ENCODE data around the gene OPN1SW. TPM values are rescaled to one million over a fixed set of nuclear protein-coding genes. Genes with fewer than 3 reads are reported as not detected.

OPN1SW gene
- total RNA-seq, 2 donors from 2014 or later: not detected

DNA sequence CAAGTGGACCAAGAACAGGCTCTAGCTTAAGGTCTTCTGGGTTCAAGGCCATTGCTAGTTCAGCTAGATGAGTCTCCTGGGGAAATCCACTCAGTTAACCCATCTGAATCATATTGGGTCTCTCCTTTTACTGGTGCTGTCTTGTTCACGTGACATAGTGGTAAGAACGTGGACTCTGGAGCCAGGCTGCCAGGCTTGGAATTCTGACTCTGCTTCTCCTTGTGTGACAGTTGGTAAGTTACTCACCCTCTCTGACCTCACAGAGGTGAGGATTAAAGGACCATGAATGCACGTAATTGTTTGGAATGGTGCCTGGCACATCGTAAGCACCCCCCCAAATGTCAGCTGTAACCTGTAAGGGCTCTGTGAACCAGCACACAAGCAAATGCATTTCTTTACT is 46.1 kb downstream of the OPN1SW start:
- Histone ChIP-seq H3K4me3 (no peak overlapping the region), H3K36me3 (replicated peaks in 1 of 2; ENCODE audit: insufficient read depth in 1 of 2, low read depth in 2 of 2) (no peaks in the 10 kb centered on the region), H3K4me1 (no peaks in the 10 kb centered on the region), H3K9me3 (no peaks in the 10 kb centered on the region), H3K27me3 (no peaks in the 10 kb centered on the region), H3K27ac (no peak overlapping the region)
- intact Hi-C loops (cut with DNase I): no loop called here
- no peak for TF ChIP-seq POLR2A (IDR thresholded peaks at IDR 0.05)
- TF ChIP-seq, protein P1, sequence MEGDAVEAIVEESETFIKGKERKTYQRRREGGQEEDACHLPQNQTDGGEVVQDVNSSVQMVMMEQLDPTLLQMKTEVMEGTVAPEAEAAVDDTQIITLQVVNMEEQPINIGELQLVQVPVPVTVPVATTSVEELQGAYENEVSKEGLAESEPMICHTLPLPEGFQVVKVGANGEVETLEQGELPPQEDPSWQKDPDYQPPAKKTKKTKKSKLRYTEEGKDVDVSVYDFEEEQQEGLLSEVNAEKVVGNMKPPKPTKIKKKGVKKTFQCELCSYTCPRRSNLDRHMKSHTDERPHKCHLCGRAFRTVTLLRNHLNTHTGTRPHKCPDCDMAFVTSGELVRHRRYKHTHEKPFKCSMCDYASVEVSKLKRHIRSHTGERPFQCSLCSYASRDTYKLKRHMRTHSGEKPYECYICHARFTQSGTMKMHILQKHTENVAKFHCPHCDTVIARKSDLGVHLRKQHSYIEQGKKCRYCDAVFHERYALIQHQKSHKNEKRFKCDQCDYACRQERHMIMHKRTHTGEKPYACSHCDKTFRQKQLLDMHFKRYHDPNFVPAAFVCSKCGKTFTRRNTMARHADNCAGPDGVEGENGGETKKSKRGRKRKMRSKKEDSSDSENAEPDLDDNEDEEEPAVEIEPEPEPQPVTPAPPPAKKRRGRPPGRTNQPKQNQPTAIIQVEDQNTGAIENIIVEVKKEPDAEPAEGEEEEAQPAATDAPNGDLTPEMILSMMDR (IDR thresholded peaks at IDR 0.05): no peak
- ATAC-seq (no peak), DNase-seq (no peak)
- 91 to 94% methylated on average over 4 of the region's 4 CpGs for WGBS, 2 donors

GRCh38 chr7:128728598-128728997 is 47.0 kb downstream of the OPN1SW start:
- no peaks in the 10 kb centered on the region for H3K9me3 ChIP-seq
- H3K27me3 ChIP-seq: no peaks in the 10 kb centered on the region
- no peaks in the 10 kb centered on the region for H3K36me3 ChIP-seq (replicated peaks in 1 of 2; ENCODE audit: insufficient read depth in 1 of 2, low read depth in 2 of 2)
- no peak overlapping the region for H3K27ac ChIP-seq
- 59 to 68% methylated on average over 2 of the region's 2 CpGs for WGBS, 2 donors
- TF ChIP-seq, protein P1 (IDR thresholded peaks at IDR 0.05): no peak
- TF ChIP-seq POLR2A (IDR thresholded peaks at IDR 0.05): no peak
- DNase-seq: no peak
- no peaks in the 10 kb centered on the region for H3K4me1 ChIP-seq
- intact Hi-C loops (cut with DNase I): no loop called here
- no peak for ATAC-seq
- no peak overlapping the region for H3K4me3 ChIP-seq

DNA sequence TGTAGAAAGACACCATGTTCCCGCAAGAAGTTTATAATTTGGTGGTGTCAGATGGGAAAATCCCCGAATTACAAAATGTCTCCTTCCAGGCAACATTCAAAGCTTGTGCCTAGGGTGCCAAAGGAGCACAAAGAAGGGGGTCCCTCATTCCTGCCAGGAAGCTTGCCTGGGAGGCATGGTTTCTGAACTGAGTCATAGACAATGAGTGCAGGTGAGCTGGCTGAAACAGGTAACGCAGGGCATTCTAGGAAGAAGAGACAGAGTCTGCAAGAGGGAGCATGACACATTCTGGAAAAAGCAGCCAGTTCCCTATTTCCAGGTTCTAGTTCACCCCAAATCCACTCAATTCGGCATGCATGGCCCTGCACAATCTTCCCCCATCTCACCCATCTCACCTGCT is 48.4 kb downstream of the OPN1SW start:
- H3K4me1 ChIP-seq: no peaks in the 10 kb centered on the region
- no peaks in the 10 kb centered on the region for H3K9me3 ChIP-seq
- no peak overlapping the region for H3K27ac ChIP-seq
- no peaks in the 10 kb centered on the region for H3K27me3 ChIP-seq
- DNase-seq (no peak), ATAC-seq (no peak)
- intact Hi-C loops (cut with DNase I): no loop called here
- WGBS, 2 donors: 86 to 87% methylated on average over 4 of the region's 4 CpGs
- no peak overlapping the region for H3K4me3 ChIP-seq
- H3K36me3 ChIP-seq (replicated peaks in 1 of 2; ENCODE audit: insufficient read depth in 1 of 2, low read depth in 2 of 2): no peaks in the 10 kb centered on the region
- TF ChIP-seq, protein P1 (IDR thresholded peaks at IDR 0.05): no peak
- TF ChIP-seq POLR2A (IDR thresholded peaks at IDR 0.05): no peak

DNA sequence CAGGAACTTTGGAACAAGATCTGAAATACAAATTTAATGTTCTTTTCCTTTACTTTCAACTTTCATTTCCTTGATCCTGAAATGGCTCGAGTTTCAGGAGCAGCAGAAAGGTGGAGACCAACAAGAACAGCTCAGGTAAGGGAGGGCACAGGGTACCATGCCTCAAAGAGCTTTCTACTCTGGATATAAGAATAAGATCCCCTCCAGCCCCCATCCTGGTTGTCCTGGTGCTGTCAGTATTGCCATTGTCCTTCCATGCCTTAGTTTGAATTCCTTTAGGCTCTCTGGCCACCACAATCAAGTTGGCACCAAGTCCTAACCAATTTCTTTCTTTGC is 48.9 kb downstream of the OPN1SW start:
- H3K36me3 ChIP-seq (replicated peaks in 1 of 2; ENCODE audit: insufficient read depth in 1 of 2, low read depth in 2 of 2): no peaks in the 10 kb centered on the region
- H3K9me3 ChIP-seq: no peaks in the 10 kb centered on the region
- H3K4me3 ChIP-seq: no peak overlapping the region
- no peaks in the 10 kb centered on the region for H3K27me3 ChIP-seq
- TF ChIP-seq, protein P1 (IDR thresholded peaks at IDR 0.05): no peak
- TF ChIP-seq POLR2A (IDR thresholded peaks at IDR 0.05): no peak
- 28 to 38% methylated on average over 1 of the region's 1 CpG for WGBS, 2 donors
- no peak for ATAC-seq
- intact Hi-C loops (cut with DNase I): no loop called here
- no peaks in the 10 kb centered on the region for H3K4me1 ChIP-seq
- H3K27ac ChIP-seq: no peak overlapping the region
- DNase-seq: no peak

- 73 to 76% methylated on average over 8 of the region's 8 CpGs for WGBS, 2 donors
These were observed 49.4 kb downstream of the OPN1SW start for GRCh38 chr7:128726059-128726736.

More at GRCh38 chr7:128726059-128726736, 49.4 kb downstream of the OPN1SW start:
- H3K27ac ChIP-seq: no peak overlapping the region
- ATAC-seq (no peak), DNase-seq (no peak)
- no peak for TF ChIP-seq POLR2A (IDR thresholded peaks at IDR 0.05)
- TF ChIP-seq, protein P1 (IDR thresholded peaks at IDR 0.05): no peak
- no peak overlapping the region for H3K4me3 ChIP-seq
- H3K36me3 ChIP-seq (replicated peaks in 1 of 2; ENCODE audit: insufficient read depth in 1 of 2, low read depth in 2 of 2): no peaks in the 10 kb centered on the region
- intact Hi-C loops (cut with DNase I): no loop called here
- no peaks in the 10 kb centered on the region for H3K9me3 ChIP-seq
- no peaks in the 10 kb centered on the region for H3K27me3 ChIP-seq
- H3K4me1 ChIP-seq: no peaks in the 10 kb centered on the region
